Heart left ventricle (tissue), 13 donors: ENCODE data around the gene IQGAP2.

Experiments used
- CTCF ChIP-seq, 12 donors: fragments of 200-600 bp; sonication (generic) in 4 of 12; IDR thresholded peaks; one replicate each; pipeline versions ENCODE4 v1.5.0 to v1.8.0; 2018 to 2022; ENCODE audit warnings: antibody characterized with exemption in 12 of 12, mild to moderate bottlenecking in 5 of 12
- POLR2A ChIP-seq, 2 donors: fragments of 450-650 bp; IDR thresholded peaks; one replicate each; pipeline ENCODE4 v1.6.1; 2017; ENCODE audit warnings: antibody characterized with exemption in 2 of 2, mild to moderate bottlenecking in 2 of 2, moderate library complexity in 2 of 2
- donor health status: ischemic (EF 13 %, LVEDD 7.1; RV severe dilation, severe dysfunction).
- donor health status: DM: no; HTN: yes; CAD: no.
- donor health status: DM: no; HTN: no; CAD: no.
- donor health status: ischemic (EF 25% LVEDD 6.9; RV normal size, moderate dysfunction).
- donor health status: ischemic (EF 25% LVEDD 5.7; RV mildly dilated, moderate dysfunction).
- donor health status: ischemic (EF 35%, LVEDD 5.7; RV mildly dilated, moderate dysfunction).
- donor health status: nonischemic (EF 11% LVEDD 7.7; RV severe dilation, severe dysfunction).
- donor health status: DM: yes; HTN: yes; CAD: no.
- donor health status: PGD.
- donor health status: ischemic (EF 29% LVEDD 5.4; RV normal size, mild dysfunction).
- donor health status: nonischemic (EF 23%, LVEDD 6.1; RV moderate dilation, normal function).

GRCh38 chr5:76660360-76660759 lies 257.3 kb downstream of the IQGAP2 start:
- no peak for TF ChIP-seq CTCF (IDR thresholded peaks at IDR 0.05)
- no peak for TF ChIP-seq POLR2A (IDR thresholded peaks at IDR 0.05)
